IMR-90 (cell line): ENCODE data around the gene BTRC. TPM values are rescaled to one million over a fixed set of nuclear protein-coding genes. Genes with fewer than 3 reads are reported as not detected.
A peak's percentile ranks its signal among the peaks of the same experiment; 100 is the strongest.

Experiments
- ATAC-seq: fragments of 200-7000 bp; cut with Tn5 transposase; 2 replicates; pipeline ENCODE4 v1.9.1; 2020; ENCODE audit warnings: low read depth, mild to moderate bottlenecking, moderate library complexity
- BruUV-seq: library from RNA; stranded (reverse); fragments of 400-500 nt; replicated peaks from 2 replicates; lab custom pipeline; 2021; lab: Mats Ljungman, UMichigan
- CTCF ChIA-PET: fragments of 300-600 bp; formaldehyde crosslinking; extraction: SDS; loops from one replicate; lab custom pipeline; 2021; ENCODE audit warnings: antibody characterized with exemption; lab: Yijun Ruan, JAX
- POLR2A ChIA-PET: fragments of 300-600 bp; sonication (Branson Sonifier 250); formaldehyde crosslinking; loops from one replicate; lab custom pipeline; 2022; ENCODE audit warnings: antibody characterized with exemption; ENCODE audit not compliant: unreplicated experiment; lab: Charles Lee
- DNase-seq: peaks from one replicate; pipeline ENCODE4 v3.0.0; 2013
- H2AFZ ChIP-seq: replicated peaks from 2 replicates; pipeline ENCODE3; 2013; ENCODE audit warnings: low read length, mild to moderate bottlenecking; ENCODE audit not compliant: poor library complexity
- H2AK5ac ChIP-seq: 2 replicates; pipeline ENCODE4 v1.6.1; 2013; ENCODE audit warnings: low read depth, low read length, inconsistent platforms
- H2AK9ac ChIP-seq: replicated peaks from 2 replicates; pipeline ENCODE3; 2013; ENCODE audit warnings: mild to moderate bottlenecking, low read depth, low read length, moderate library complexity; ENCODE audit not compliant: poor library complexity
- H2BK120ac ChIP-seq: 2 replicates; pipeline ENCODE4 v1.6.1; 2013; ENCODE audit warnings: low read depth, low read length, inconsistent platforms
- H2BK15ac ChIP-seq: 3 replicates; pipeline ENCODE4 v1.6.1; 2013; ENCODE audit warnings: low read depth, low read length, inconsistent platforms
- H2BK20ac ChIP-seq: 2 replicates; pipeline ENCODE4 v1.6.1; 2013; ENCODE audit warnings: low read depth, mild to moderate bottlenecking, inconsistent platforms, low read length, moderate library complexity
- H2BK5ac ChIP-seq: 2 replicates; pipeline ENCODE4 v1.6.1; 2013; ENCODE audit warnings: mild to moderate bottlenecking, low read depth, low read length, inconsistent platforms; ENCODE audit not compliant: poor library complexity, severe bottlenecking
- H3K14ac ChIP-seq: replicated peaks from 2 replicates; pipeline ENCODE4 v1.6.1; 2013; ENCODE audit warnings: low read depth, low read length, inconsistent platforms
- H3K18ac ChIP-seq: 2 replicates; pipeline ENCODE4 v1.6.1; 2013; ENCODE audit warnings: low read depth, low read length, control low read depth
- H3K23ac ChIP-seq: 2 replicates; pipeline ENCODE4 v1.6.1; 2013; ENCODE audit warnings: low read depth, low read length, inconsistent platforms
- H3K27ac ChIP-seq: 2 replicates; pipeline ENCODE4 v1.5.1; 2013; ENCODE audit warnings: mild to moderate bottlenecking, control low read depth, low read length; ENCODE audit not compliant: insufficient read depth
- H3K27me3 ChIP-seq: 2 replicates; pipeline ENCODE4 v1.6.1; 2013; ENCODE audit warnings: low read length; ENCODE audit not compliant: control insufficient read depth, insufficient read depth
- H3K36me3 ChIP-seq: 2 replicates; pipeline ENCODE4 v1.6.1; 2013; ENCODE audit warnings: low read length, mixed read lengths; ENCODE audit not compliant: control insufficient read depth, insufficient read depth
- H3K4ac ChIP-seq: 2 replicates; pipeline ENCODE4 v1.6.1; 2013; ENCODE audit warnings: low read depth, low read length, inconsistent platforms
- H3K4me1 ChIP-seq: 2 replicates; pipeline ENCODE4 v1.6.1; 2013; ENCODE audit warnings: low read length, mixed read lengths; ENCODE audit not compliant: control insufficient read depth, insufficient read depth
- H3K4me2 ChIP-seq: 2 replicates; pipeline ENCODE4 v1.6.1; 2013; ENCODE audit warnings: low read depth, mild to moderate bottlenecking, control low read depth, low read length, moderate library complexity
- H3K4me3 ChIP-seq: 2 replicates; pipeline ENCODE4 v1.5.1; 2013; ENCODE audit warnings: low read depth, mild to moderate bottlenecking, control low read depth, low read length, moderate library complexity; ENCODE audit not compliant: insufficient read depth
- H3K56ac ChIP-seq: 2 replicates; pipeline ENCODE4 v1.6.1; 2013; ENCODE audit warnings: low read length, inconsistent platforms; ENCODE audit not compliant: insufficient read depth; ENCODE audit errors: extremely low read depth
- H3K79me1 ChIP-seq, 2 experiments: 2 replicates each; pipeline ENCODE4 v1.6.1; 2013; ENCODE audit warnings: low read length in 2 of 2, inconsistent platforms in 1 of 2, low read depth in 1 of 2
- H3K9ac ChIP-seq: 2 replicates; pipeline ENCODE4 v1.6.1; 2013; ENCODE audit warnings: low read depth, low read length, control low read depth
- H3K9me1 ChIP-seq: 2 replicates; pipeline ENCODE4 v1.6.1; 2013; ENCODE audit warnings: low read length, inconsistent platforms; ENCODE audit not compliant: insufficient read depth
- H3K9me3 ChIP-seq: 2 replicates; pipeline ENCODE4 v1.6.1; 2013; ENCODE audit warnings: low read length; ENCODE audit not compliant: control insufficient read depth, insufficient read depth
- H4K20me1 ChIP-seq: 2 replicates; pipeline ENCODE4 v1.6.1; 2013; ENCODE audit warnings: low read length, inconsistent platforms; ENCODE audit not compliant: insufficient read depth
- H4K5ac ChIP-seq: 2 replicates; pipeline ENCODE4 v1.6.1; 2013; ENCODE audit warnings: mild to moderate bottlenecking, low read depth, low read length, control low read depth
- H4K8ac ChIP-seq, 2 experiments: 2 replicates each; pipeline ENCODE4 v1.6.1; 2013; ENCODE audit warnings: low read depth in 2 of 2, low read length in 2 of 2, control low read depth in 1 of 2, inconsistent platforms in 1 of 2
- H4K91ac ChIP-seq: 2 replicates; pipeline ENCODE4 v1.6.1; 2013; ENCODE audit warnings: low read depth, low read length, inconsistent platforms; ENCODE audit not compliant: insufficient read depth
- CEBPB ChIP-seq: IDR thresholded peaks from 2 replicates; pipeline ENCODE4 v1.6.1; 2012; ENCODE audit warnings: low read depth, low read length, improper control_type of control experiment
- CTCF ChIP-seq: conservative IDR thresholded peaks from 2 replicates; pipeline ENCODE4 v1.5.1; 2012; ENCODE audit warnings: mild to moderate bottlenecking, low read depth, low read length, improper control_type of control experiment
- MXI1 ChIP-seq: IDR thresholded peaks from 2 replicates; pipeline ENCODE4 v1.6.1; 2012; ENCODE audit warnings: low read depth, mild to moderate bottlenecking, low read length, moderate library complexity, borderline replicate concordance
- WGBS, 2 experiments: methylation state at CpG; one replicate each; pipeline versions ENCODE4 v1.1.5 to v1.1.7; 2013; ENCODE audit warnings: missing lambda C conversion rate in 2 of 2; ENCODE audit not compliant: insufficient read length in 1 of 2; ENCODE audit errors: extremely low coverage in 2 of 2; 5-methylcytosine and 5-hydroxymethylcytosine counted together
- dilution Hi-C: fragments of 300-500 bp; cut with HindIII; formaldehyde crosslinking; loops from one replicate; pipeline ENCODE4 v1.14.3; 2018; ENCODE audit warnings: low sequenced_read_pairs; ENCODE audit not compliant: unreplicated experiment
- in situ Hi-C: fragments of 300-500 bp; cut with MboI; formaldehyde crosslinking; loops from 3 replicates; pipeline ENCODE4 v1.14.3; 2019; ENCODE audit warnings: low sequenced_read_pairs, inconsistent platforms, mixed read lengths
- intact Hi-C: fragments of 100-400 bp; cut with micrococcal nuclease; formaldehyde crosslinking; loops from 2 replicates; pipeline ENCODE4 v1.10.0; 2022
- polyA plus RNA-seq, 3 experiments: library from polyadenylated mRNA; depleted of rRNA; stranded (reverse); fragments of >200 nt; gene quantifications; 2 replicates each; pipeline ENCODE4 v1.2.3, GENCODE V29; 2012; ENCODE audit warnings: low replicate concordance in 1 of 3
- total RNA-seq: library from RNA; depleted of rRNA; stranded (reverse); fragments of >200 nt; gene quantifications from 2 replicates; pipeline ENCODE4 v1.2.3, GENCODE V29; 2012

The BTRC gene
- total and polyA plus RNA-seq, 2 of the 4 experiments (the other 2 are of a cell fraction) = 7.7 to 8.4 TPM

GRCh38 chr10:101578803-101579515 is 225.0 kb downstream of the BTRC start:
- no peak for TF ChIP-seq CEBPB
- TF ChIP-seq CTCF = no peak
- TF ChIP-seq MXI1 = no peak
- no peak for DNase-seq
- intact Hi-C loops (no loop called here), dilution Hi-C loops (no loop called here), in situ Hi-C loops (no loop called here)
- 95% methylated on average over 7 of the region's 13 CpGs; no CpG with 5 or more reads in 1 of the 2 experiments for WGBS, 2 experiments
- no peaks in the 10 kb centered on the region for H3K9me3 ChIP-seq
- no peak overlapping the region for H3K56ac ChIP-seq
- no peak overlapping the region for H3K18ac ChIP-seq
- H3K9ac ChIP-seq = no peak overlapping the region
- H2BK15ac ChIP-seq = no peak overlapping the region
- no peak overlapping the region for H4K91ac ChIP-seq
- H2BK5ac ChIP-seq = no peak overlapping the region
- H2AK5ac ChIP-seq = no peak overlapping the region
- H4K5ac ChIP-seq = no peak overlapping the region
- peaks cover 3% of the 10 kb centered on the region; the same call in 1 of the 2 replicates for H3K9me1 ChIP-seq
- H3K27me3 ChIP-seq = no peaks in the 10 kb centered on the region
- H2AK9ac ChIP-seq = peak overlapping the region; percentile 16
- ChIA-PET POLR2A (no interaction called here), CTCF (interaction anchor here (0.6 to 0.8 kb wide), 2 partner anchors 9 to 15 kb away, joined by 3 read pairs; partner anchors contain the start of genes DPCD and POLL)
- no peak overlapping the region for H3K4me2 ChIP-seq
- ATAC-seq = no peak
- no peak overlapping the region for H4K8ac ChIP-seq
- H3K14ac ChIP-seq = no peak overlapping the region
- H3K36me3 ChIP-seq = peaks cover 39% of the 10 kb centered on the region; the same call in 1 of the 2 replicates
- no peak overlapping the region for H3K4me3 ChIP-seq
- no peak overlapping the region for H2AFZ ChIP-seq
- 0 out of 4 replicates have a peak, but pooled peaks cover 0 to 4% of the 10 kb centered on the region in 2 experiments for H3K79me1 ChIP-seq
- H3K23ac ChIP-seq = no peak overlapping the region
- no peak overlapping the region for H2BK120ac ChIP-seq
- no peak overlapping the region for H3K27ac ChIP-seq
- no peak overlapping the region for H2BK20ac ChIP-seq
- H3K4ac ChIP-seq = no peak overlapping the region
- H3K4me1 ChIP-seq = no peaks in the 10 kb centered on the region
- no TSS peak for BruUV-seq
- H4K20me1 ChIP-seq = no peaks in the 10 kb centered on the region
